HEK293 (cell line): ENCODE results near the gene ARHGAP26.

Experiments
- ZNF146 ChIP-seq: fragments of 450-650 bp; formaldehyde crosslinking; IDR thresholded peaks from 2 replicates; pipeline ENCODE4 v1.5.1; 2016; ENCODE audit warnings: missing biosample characterization, missing genetic modification characterization
- ZNF274 ChIP-seq, 2 experiments: fragments of 200-500 bp in 1 of 2; fragments of 450-650 bp in 1 of 2; sonication (Bioruptor generic) in 1 of 2; formaldehyde crosslinking in 1 of 2; IDR thresholded peaks; 2 replicates each; pipeline versions ENCODE4 v1.5.1 to v1.6.1; 2014 to 2016; ENCODE audit warnings: borderline replicate concordance in 1 of 2, inconsistent platforms in 1 of 2, low read length in 1 of 2, missing biosample characterization in 1 of 2, missing genetic modification characterization in 1 of 2
- ZNF398 ChIP-seq: fragments of 450-650 bp; formaldehyde crosslinking; IDR thresholded peaks from 2 replicates; pipeline ENCODE4 v1.5.1; 2017; ENCODE audit warnings: missing biosample characterization, missing genetic modification characterization
- TF ChIP-seq, protein P1 (sequence below): fragments of 450-650 bp; formaldehyde crosslinking; IDR thresholded peaks from 2 replicates; pipeline ENCODE4 v1.5.1; 2016; ENCODE audit warnings: missing biosample characterization, missing genetic modification characterization

- TF ChIP-seq, protein P1, sequence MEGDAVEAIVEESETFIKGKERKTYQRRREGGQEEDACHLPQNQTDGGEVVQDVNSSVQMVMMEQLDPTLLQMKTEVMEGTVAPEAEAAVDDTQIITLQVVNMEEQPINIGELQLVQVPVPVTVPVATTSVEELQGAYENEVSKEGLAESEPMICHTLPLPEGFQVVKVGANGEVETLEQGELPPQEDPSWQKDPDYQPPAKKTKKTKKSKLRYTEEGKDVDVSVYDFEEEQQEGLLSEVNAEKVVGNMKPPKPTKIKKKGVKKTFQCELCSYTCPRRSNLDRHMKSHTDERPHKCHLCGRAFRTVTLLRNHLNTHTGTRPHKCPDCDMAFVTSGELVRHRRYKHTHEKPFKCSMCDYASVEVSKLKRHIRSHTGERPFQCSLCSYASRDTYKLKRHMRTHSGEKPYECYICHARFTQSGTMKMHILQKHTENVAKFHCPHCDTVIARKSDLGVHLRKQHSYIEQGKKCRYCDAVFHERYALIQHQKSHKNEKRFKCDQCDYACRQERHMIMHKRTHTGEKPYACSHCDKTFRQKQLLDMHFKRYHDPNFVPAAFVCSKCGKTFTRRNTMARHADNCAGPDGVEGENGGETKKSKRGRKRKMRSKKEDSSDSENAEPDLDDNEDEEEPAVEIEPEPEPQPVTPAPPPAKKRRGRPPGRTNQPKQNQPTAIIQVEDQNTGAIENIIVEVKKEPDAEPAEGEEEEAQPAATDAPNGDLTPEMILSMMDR: no peak
- TF ChIP-seq ZNF146: no peak
- no peak for TF ChIP-seq ZNF274 (IDR thresholded peaks at IDR 0.05; ENCODE audit: low read length)
- no peak for TF ChIP-seq ZNF274 (tag by site-specific recombination; IDR thresholded peaks at IDR 0.05; ENCODE audit: borderline replicate concordance)
- no peak for TF ChIP-seq ZNF398
Measured at GRCh38 chr5:142958944-142959682, 188.9 kb downstream of the ARHGAP26 start.
